H1 (cell line): ENCODE measurements around the gene RPSA. TPM values are rescaled to one million over a fixed set of nuclear protein-coding genes. Genes with fewer than 3 reads are reported as not detected.

Experiments
- BACH1 ChIP-seq: IDR thresholded peaks from 2 replicates; pipeline ENCODE4 v1.6.1; 2012; ENCODE audit warnings: low read length, improper control_type of control experiment
- CEBPB ChIP-seq: IDR thresholded peaks from 2 replicates; pipeline ENCODE4 v1.6.1; 2012; ENCODE audit warnings: low read depth, low read length
- CHD1 ChIP-seq: IDR thresholded peaks from 2 replicates; pipeline ENCODE4 v1.6.1; 2012; ENCODE audit warnings: low read depth, low read length, improper control_type of control experiment
- CHD7 ChIP-seq: fragments of 300-600 bp; sonication (generic); IDR thresholded peaks from 2 replicates; pipeline ENCODE4 v1.7.1; 2012; ENCODE audit warnings: low read length, moderate library complexity, mild to moderate bottlenecking, inconsistent platforms; ENCODE audit not compliant: insufficient replicate concordance
- E2F6 ChIP-seq: IDR thresholded peaks from 2 replicates; pipeline ENCODE4 v1.6.1; 2012; ENCODE audit warnings: inconsistent platforms
- MAX ChIP-seq: IDR thresholded peaks from 2 replicates; pipeline ENCODE4 v1.6.1; 2012; ENCODE audit warnings: inconsistent platforms
- USF2 ChIP-seq: IDR thresholded peaks from 2 replicates; pipeline ENCODE4 v1.6.1; 2011; ENCODE audit warnings: low read length, improper control_type of control experiment
- polyA plus RNA-seq, 7 experiments: library from polyadenylated mRNA; depleted of rRNA in 3 of 7; stranded (reverse) in 5 of 7; unstranded in 2 of 7; fragments of >200 nt in 5 of 7; fragments of 200-250 nt in 2 of 7; gene quantifications; 1 replicate in 5 of 7; 2 replicates in 1 of 7; 4 replicates in 1 of 7; pipeline versions ENCODE4 v1.2.1 to v1.2.3, GENCODE V29; 2011 to 2013; ENCODE audit warnings: missing spikeins in 2 of 7, mixed read lengths in 2 of 7
- total RNA-seq: library from RNA; stranded (reverse); fragmentation: NEBNext Ultra II Directional; extraction: Animal tissue kit (Norgen Biotek cat#: 25700); gene quantifications from 2 replicates; pipeline ENCODE4 v1.2.1, GENCODE V29; 2021

RPSA gene
- total and polyA plus RNA-seq, 2 of the 8 experiments (the other 6 are each of a cell fraction or from before 2014, with no cell fraction given): 2,661 to 7,468 TPM

- TF ChIP-seq E2F6 (no peak), CEBPB (no peak), MAX (no peak), USF2 (no peak), BACH1 (no peak), CHD7 (no peak), CHD1 (no peak)
Observed at GRCh38 chr3:39379778-39380155, 26.8 kb upstream of the RPSA start (continued).
